Measurements from ENCODE around the gene ATP5MG. TPM values are rescaled to one million over a fixed set of nuclear protein-coding genes. Genes with fewer than 3 reads are reported as not detected.

The ATP5MG gene
- total RNA-seq, 1 experiment from 2014 or later, result 248 TPM

- CTCF ChIA-PET, result no interaction called here
- no peaks in the 10 kb centered on the region for H3K79me2 ChIP-seq (ENCODE audit: low read depth)
- H3K4me1 ChIP-seq (replicated peaks; ENCODE audit: insufficient read depth), result no peaks in the 10 kb centered on the region
- DNase-seq, result no peak
- no peak overlapping the region for H3K4me2 ChIP-seq
- no peak for TF ChIP-seq EZH2 (IDR thresholded peaks at IDR 0.05; ENCODE audit: low read depth)
- TF ChIP-seq, protein P1, sequence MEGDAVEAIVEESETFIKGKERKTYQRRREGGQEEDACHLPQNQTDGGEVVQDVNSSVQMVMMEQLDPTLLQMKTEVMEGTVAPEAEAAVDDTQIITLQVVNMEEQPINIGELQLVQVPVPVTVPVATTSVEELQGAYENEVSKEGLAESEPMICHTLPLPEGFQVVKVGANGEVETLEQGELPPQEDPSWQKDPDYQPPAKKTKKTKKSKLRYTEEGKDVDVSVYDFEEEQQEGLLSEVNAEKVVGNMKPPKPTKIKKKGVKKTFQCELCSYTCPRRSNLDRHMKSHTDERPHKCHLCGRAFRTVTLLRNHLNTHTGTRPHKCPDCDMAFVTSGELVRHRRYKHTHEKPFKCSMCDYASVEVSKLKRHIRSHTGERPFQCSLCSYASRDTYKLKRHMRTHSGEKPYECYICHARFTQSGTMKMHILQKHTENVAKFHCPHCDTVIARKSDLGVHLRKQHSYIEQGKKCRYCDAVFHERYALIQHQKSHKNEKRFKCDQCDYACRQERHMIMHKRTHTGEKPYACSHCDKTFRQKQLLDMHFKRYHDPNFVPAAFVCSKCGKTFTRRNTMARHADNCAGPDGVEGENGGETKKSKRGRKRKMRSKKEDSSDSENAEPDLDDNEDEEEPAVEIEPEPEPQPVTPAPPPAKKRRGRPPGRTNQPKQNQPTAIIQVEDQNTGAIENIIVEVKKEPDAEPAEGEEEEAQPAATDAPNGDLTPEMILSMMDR (conservative IDR thresholded peaks at IDR 0.05), result no peak
- H3F3A ChIP-seq (ENCODE audit: insufficient read depth, low read depth), result 0 out of 2 replicates have a peak, but pooled peaks cover 3% of the 10 kb centered on the region
- POLR2A ChIA-PET (ENCODE audit: unreplicated experiment), result interaction anchor here (0.6 kb wide), 1 partner anchor 131 kb away, joined by 3 read pairs; no protein-coding TSS in a partner anchor
- intact Hi-C loops (cut with micrococcal nuclease; ENCODE audit: unreplicated experiment), result no loop called here
- no peaks in the 10 kb centered on the region for H3K27me3 ChIP-seq (ENCODE audit: insufficient read depth, low read depth)
- BruUV-seq (replicated peaks), result no TSS peak
- H3K9me2 ChIP-seq (ENCODE audit: insufficient read depth), result no peaks in the 10 kb centered on the region
- peaks cover 50% of the 10 kb centered on the region for H3K36me3 ChIP-seq (ENCODE audit: low read depth)
- H2AFZ ChIP-seq, result no peak overlapping the region
- H3K4me3 ChIP-seq, result no peak overlapping the region
- no peak overlapping the region for H3K27ac ChIP-seq
- no peaks in the 10 kb centered on the region for H3K9me3 ChIP-seq (ENCODE audit: insufficient read depth, low read depth)
- no peaks in the 10 kb centered on the region; the same call in 1 of the 2 replicates for H4K20me1 ChIP-seq (ENCODE audit: insufficient read depth)
These were observed 26.7 kb upstream of the ATP5MG start for GRCh38 chr11:118374729-118375128.

DNA sequence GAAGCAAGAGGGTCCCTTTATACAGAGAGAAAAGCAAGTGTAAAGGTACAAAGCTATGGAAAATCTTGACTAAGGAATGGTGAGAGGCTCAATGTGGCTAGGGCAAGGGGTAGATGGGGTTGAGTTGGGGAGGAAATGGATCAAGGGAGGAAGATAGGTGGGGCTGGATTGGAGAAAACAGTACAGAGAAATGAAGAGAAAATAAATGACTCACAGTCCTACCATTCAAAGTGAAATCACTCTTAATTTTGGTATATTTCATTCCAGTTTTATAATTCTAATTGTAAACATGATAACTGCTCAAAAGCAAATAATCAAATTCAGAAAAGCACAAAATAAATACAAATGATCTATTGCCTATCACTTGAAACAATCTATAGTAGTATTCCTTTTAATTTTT lies 25.4 kb upstream of the ATP5MG start:
- no peak overlapping the region for H2AFZ ChIP-seq
- POLR2A ChIA-PET (ENCODE audit: unreplicated experiment), result interaction anchor here (0.7 kb wide), 1 partner anchor 10 kb away, joined by 7 read pairs; no protein-coding TSS in a partner anchor
- no peak overlapping the region for H3K4me2 ChIP-seq
- CTCF ChIA-PET, result no interaction called here
- H3F3A ChIP-seq (ENCODE audit: insufficient read depth, low read depth), result 0 out of 2 replicates have a peak, but pooled peaks cover 1% of the 10 kb centered on the region
- no TSS peak for BruUV-seq (replicated peaks)
- no peaks in the 10 kb centered on the region; the same call in 1 of the 2 replicates for H4K20me1 ChIP-seq (ENCODE audit: insufficient read depth)
- TF ChIP-seq, protein P1 (conservative IDR thresholded peaks at IDR 0.05), result no peak
- peaks cover 44% of the 10 kb centered on the region for H3K36me3 ChIP-seq (ENCODE audit: low read depth)
- H3K4me1 ChIP-seq (replicated peaks; ENCODE audit: insufficient read depth), result no peaks in the 10 kb centered on the region
- no peaks in the 10 kb centered on the region for H3K27me3 ChIP-seq (ENCODE audit: insufficient read depth, low read depth)
- H3K79me2 ChIP-seq (ENCODE audit: low read depth), result no peaks in the 10 kb centered on the region
- H3K4me3 ChIP-seq, result no peak overlapping the region
- DNase-seq, result no peak
- no peak overlapping the region for H3K27ac ChIP-seq
- intact Hi-C loops (cut with micrococcal nuclease; ENCODE audit: unreplicated experiment), result no loop called here
- no peaks in the 10 kb centered on the region for H3K9me2 ChIP-seq (ENCODE audit: insufficient read depth)
- H3K9me3 ChIP-seq (ENCODE audit: insufficient read depth, low read depth), result no peaks in the 10 kb centered on the region

DNA sequence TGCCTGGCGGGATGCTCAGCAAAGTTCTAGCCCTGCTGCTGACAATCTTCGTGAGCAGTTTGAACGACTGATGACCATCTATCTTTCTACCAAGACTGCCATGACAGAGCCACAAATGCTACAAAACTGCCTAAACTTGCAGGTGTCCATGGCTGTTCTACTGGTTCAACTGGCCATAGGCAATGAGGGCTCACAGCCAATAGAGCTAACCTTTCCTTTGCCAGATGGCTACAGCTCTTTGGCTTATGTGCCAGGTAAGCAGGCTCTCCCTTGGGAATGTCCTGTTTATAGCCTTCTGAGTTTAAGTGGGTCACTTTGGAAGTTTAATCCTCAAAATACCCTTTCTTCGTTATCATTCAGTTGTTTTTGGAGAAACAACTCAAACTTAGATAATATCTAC lies 21.9 kb upstream of the ATP5MG start:
- Histone ChIP-seq H3K27ac (no peak overlapping the region), H3K4me2 (no peak overlapping the region), H3K4me3 (no peak overlapping the region), H3K79me2 (ENCODE audit: low read depth) (no peaks in the 10 kb centered on the region), H4K20me1 (ENCODE audit: insufficient read depth) (no peaks in the 10 kb centered on the region; the same call in 1 of the 2 replicates), H3F3A (ENCODE audit: insufficient read depth, low read depth) (peaks cover 4% of the 10 kb centered on the region; the same call in 1 of the 2 replicates), H3K4me1 (replicated peaks; ENCODE audit: insufficient read depth) (no peaks in the 10 kb centered on the region), H3K36me3 (ENCODE audit: low read depth) (peaks cover 58% of the 10 kb centered on the region), H3K9me3 (ENCODE audit: insufficient read depth, low read depth) (no peaks in the 10 kb centered on the region), H3K27me3 (ENCODE audit: insufficient read depth, low read depth) (no peaks in the 10 kb centered on the region), H2AFZ (no peak overlapping the region), H3K9me2 (ENCODE audit: insufficient read depth) (no peaks in the 10 kb centered on the region)
- POLR2A ChIA-PET (ENCODE audit: unreplicated experiment), result no interaction called here
- DNase-seq, result no peak
- TF ChIP-seq, protein P1 (conservative IDR thresholded peaks at IDR 0.05), result no peak
- TF ChIP-seq EZH2 (IDR thresholded peaks at IDR 0.05; ENCODE audit: low read depth), result no peak
- intact Hi-C loops (cut with micrococcal nuclease; ENCODE audit: unreplicated experiment), result no loop called here
- no TSS peak for BruUV-seq (replicated peaks)
- CTCF ChIA-PET, result interaction anchor here (0.5 kb wide), 1 partner anchor 90 kb away, joined by 3 read pairs; no protein-coding TSS in a partner anchor

Data from PC-9 (cell line).